HT1080 (cell line): Measurements from ENCODE around the gene ADCY10. TPM values are rescaled to one million over a fixed set of nuclear protein-coding genes. Genes with fewer than 3 reads are reported as not detected.
"Not testable (repeated sequence)": the region's sequence is repeated elsewhere in the genome, so short reads cannot be mapped to it uniquely, and the experiment has no call there.

Experiments used
- DNase-seq: peaks from one replicate; pipeline ENCODE4 v3.0.0-alpha.2; 2015; ENCODE audit warnings: low read depth
- total RNA-seq: library from RNA; depleted of rRNA; stranded (reverse); fragments of >200 nt; shearing (Covaris generic); gene quantifications from 2 replicates; pipeline ENCODE4 v1.2.3, GENCODE V29; 2014

The ADCY10 gene
- total RNA-seq, 1 experiment from 2014 or later = not detected

DNA sequence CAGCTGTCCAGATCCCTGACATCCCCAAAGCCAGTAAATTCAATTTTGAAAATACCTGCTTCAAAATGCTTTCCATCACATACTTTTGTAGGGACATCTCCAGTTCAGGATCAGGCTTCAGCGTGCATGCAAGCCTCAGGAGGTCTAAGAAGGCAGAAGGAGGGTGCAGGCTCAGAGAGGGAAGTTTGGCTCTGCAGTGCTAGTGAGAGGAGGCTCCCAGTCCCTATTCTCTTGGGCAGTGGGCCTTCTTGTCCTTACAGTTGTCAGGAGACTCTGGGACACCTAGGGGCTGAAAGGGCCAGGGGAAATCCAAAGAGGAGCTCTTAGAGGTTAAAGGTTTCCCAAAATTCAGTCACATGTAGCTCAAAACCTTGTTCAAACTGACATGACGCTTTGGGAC, 20.1 kb downstream of the ADCY10 start:
- DNase-seq = no peak

DNA sequence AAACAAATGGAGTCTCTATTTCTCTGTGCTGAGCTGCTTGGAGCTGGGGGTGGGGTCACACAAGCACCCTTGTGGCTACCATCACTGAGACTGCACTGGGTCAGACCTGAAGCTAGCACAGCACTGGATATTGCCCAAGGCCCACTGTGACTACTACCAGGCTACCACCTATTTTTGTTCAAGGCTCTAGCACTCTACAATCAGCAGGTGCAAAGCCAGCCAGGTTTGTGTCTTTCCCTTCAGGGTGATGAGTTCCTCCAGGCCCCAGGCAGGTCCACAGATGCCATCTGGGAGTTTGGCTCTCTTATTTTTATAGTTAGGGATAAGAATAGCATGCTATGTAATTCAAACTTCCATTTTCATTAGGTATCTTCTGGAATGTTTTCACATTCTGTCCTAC, 23.5 kb downstream of the ADCY10 start:
- no peak for DNase-seq

DNA sequence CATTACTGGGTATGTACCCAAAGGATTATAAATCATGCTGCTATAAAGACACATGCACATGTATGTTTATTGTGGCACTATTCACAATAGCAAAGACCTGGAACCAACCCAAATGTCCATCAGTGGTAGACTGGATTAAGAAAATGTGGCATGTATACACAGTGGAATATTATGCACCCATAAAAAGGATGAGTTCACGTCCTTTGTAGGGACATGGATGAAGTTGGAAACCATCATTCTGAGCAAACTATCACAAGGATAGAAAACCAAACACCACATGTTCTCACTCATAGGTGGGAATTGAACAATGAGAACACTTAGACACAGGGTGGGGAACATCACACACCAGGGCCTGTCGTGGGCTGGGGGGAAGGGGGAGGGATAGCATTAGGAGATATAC, 26.7 kb downstream of the ADCY10 start:
- DNase-seq = not testable (repeated sequence)

- DNase-seq = no peak
Observed at GRCh38 chr1:167882376-167882775, 31.6 kb downstream of the ADCY10 start.

DNA sequence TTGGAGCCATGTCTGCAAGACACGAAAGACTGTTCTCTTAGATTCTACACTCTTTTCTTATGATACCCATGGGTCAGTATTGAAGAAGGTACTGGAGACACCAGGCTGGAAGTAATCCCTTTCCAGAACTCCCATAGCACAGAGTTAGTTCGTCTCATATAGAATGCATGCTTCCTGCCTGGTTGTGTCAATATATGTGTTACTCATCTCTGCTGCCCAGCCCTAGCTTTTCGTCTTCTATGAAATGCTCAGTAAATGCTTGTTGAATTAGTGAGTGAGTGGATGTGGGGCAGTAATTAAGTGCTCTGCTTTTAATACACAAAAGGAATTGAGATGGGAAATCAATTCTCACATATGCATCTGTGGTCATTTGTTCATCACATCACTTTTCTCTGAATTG, 32.1 kb downstream of the ADCY10 start:
- peak; percentile 58 for DNase-seq

DNA sequence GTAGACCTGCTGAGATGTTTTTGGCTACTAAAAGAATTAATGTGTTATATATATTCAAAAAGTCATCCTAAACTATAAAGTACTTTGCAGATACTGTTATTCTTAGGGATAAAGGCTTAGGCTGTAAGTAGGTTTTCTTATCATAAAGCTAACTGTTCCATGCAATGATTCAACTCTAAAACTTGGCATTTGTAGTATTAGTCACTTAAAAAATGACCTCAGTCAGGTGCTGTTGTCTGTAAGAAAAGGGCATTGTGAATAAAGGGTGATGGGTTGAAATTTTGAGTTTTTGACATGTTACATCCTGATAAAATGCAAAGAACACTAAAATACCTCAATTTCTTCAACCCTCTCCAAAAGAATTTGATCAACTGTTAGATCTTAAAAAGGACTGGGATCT, 32.9 kb downstream of the ADCY10 start:
- peak; percentile 75 for DNase-seq

GRCh38 chr1:167880580-167881021, 33.3 kb downstream of the ADCY10 start:
- no peak for DNase-seq

DNA sequence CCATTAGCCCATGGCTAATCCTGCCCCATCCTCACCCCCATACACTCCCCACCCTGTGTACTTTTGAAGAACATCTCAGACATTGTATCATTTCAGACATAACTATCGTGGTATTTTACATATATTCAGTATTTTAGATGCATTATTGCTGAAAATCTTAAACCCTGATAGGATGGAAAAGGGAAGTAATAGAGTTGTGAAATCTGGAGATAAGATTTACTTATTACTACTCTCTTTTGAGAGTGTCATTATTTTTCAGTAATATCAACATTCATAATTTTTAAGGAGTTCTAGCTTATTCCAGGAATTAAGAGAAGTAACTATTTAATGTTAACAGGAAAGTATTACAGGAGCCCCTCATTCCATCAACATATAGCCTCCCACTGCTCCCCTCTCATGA, 34.4 kb downstream of the ADCY10 start:
- DNase-seq = no peak

- DNase-seq = no peak
Observed at GRCh38 chr1:167878372-167879160, 35.4 kb downstream of the ADCY10 start.

DNA sequence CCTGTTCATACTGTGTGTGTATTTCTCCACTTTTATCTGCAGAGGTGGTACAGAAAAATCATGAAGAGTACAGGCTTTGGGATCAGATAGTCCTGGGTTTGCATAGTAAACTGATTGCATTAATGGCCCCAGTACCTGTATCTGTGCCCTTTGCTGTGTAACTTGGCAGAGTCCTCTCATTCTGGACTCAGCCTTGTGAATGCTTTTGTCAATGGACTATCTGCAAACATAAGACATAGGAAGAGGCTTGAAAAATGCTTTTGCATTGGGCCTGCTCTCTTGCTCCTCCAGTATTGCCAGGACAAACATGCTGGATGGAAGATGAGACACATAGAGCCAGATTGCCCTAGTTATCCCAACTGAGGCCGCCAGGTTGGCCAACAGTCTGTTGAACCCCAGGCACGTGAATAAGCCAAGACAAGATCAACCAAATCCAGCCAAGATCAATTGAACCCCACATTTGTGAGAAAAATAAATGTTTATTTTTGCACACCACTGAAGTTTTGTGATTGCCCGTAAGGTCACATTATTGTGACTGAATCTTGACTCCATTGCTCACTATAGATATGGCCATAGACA, 37.2 kb downstream of the ADCY10 start:
- DNase-seq = no peak

DNA sequence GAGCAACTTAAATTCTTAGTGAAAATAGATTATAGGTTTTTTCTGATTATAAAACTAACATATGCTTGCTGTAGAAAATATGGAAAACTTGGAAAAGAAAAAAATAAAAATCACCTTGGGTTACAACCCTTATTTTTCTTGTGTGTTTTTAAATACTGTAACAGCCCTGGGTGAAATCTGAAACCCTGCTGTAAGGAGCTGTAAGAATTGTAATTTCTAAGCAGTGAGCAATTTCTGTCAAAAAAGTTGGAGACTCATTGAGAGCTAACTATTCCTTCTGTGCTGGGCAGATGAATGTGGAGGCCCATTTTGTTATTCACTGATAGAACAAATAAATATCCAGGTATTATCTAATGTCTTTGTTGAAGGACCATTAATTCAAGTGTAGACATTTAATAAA, 42.6 kb downstream of the ADCY10 start:
- no peak for DNase-seq

- DNase-seq = not testable (repeated sequence)
Observed at GRCh38 chr1:167869157-167870001, 44.6 kb downstream of the ADCY10 start.

GRCh38 chr1:167866739-167867414, 47.1 kb downstream of the ADCY10 start:
- not testable (repeated sequence) for DNase-seq

DNA sequence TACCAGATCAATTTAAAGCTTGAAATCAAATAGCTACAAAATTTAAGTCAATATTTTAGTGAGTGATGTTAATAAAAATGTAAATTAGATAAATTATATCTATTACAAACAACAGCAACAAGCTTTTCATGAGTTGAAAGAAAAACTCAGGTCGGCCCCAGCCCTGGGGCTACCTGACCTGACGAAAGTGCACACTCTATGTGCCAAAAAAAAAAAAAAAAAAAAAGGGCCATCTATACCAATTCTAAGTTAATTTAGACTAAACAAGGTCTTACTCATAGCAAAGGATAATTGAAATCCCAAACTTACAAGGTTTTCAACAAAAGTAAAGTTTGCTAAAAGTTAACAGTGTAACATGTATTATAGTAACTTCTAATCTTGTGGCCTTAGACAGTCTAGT, 47.6 kb downstream of the ADCY10 start:
- DNase-seq = not testable (repeated sequence)

GRCh38 chr1:167865804-167866308, 48.1 kb downstream of the ADCY10 start:
- DNase-seq = not testable (repeated sequence)

GRCh38 chr1:167865193-167865592, 48.7 kb downstream of the ADCY10 start:
- DNase-seq = not testable (repeated sequence)

GRCh38 chr1:167864392-167865032, 49.4 kb downstream of the ADCY10 start:
- DNase-seq = no peak

DNA sequence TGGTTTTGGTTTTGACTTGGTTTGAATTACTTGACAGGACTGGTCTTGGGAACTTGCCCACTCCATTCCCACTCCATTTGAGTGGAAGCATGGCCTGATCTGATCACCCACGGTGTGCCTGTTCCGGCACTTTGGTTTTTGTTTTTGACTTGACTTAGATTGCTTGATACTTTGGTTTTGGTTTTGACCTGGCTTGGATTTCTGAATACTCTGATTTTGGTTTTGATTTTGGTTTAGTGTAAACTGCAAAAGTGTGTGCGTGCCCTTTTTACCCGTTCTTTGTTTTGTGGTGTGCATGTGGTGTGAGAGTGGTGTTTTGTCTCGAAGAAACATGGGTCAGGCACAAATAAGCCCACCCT, 50.0 kb downstream of the ADCY10 start:
- no peak for DNase-seq

DNA sequence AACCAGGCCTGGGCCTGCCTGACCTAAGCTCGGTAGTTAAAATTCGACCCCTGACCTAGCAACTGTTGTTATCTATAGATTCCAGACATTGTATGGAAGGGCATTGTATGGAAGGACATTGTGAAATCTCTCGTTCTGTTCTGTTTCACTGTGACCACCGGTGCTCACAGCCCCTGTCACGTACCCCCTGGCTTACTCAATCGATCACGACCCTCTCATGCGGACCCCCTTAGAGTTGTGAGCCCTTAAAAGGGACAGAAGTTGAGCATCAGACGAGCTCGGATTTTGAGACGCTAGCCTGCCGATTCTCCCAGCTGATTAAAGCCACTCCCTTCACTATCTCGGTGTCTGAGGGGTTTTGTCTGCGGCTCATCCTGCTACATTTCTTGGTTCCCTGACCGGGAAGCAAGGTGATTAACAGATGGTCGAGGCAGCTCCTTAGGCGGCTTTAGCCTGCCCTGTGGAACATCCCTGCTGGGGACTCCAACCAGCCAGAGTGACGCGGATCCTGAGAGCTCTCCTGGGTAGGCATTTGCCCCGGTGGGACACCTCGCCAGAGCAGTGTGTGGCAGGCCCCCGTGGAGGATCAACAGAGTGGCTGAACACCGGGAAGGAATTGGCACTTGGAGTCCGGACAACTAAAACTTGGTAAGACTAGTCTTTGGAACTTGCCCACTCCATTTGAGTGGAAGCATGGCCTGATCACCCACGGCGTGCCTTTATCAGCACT, 50.6 kb downstream of the ADCY10 start:
- DNase-seq = not testable (repeated sequence)

GRCh38 chr1:167862432-167863076, 51.4 kb downstream of the ADCY10 start:
- DNase-seq = peak; percentile 74
